ENCODE results near the gene PP2D1.

Gene PP2D1

GRCh38 chr3:19945534-19945933 lies 66.5 kb downstream of the PP2D1 start:
- no peak for TF ChIP-seq CTCF (IDR thresholded peaks at IDR 0.05; ENCODE audit: low read depth, low read length, missing control alignments)
- H3K4me3 ChIP-seq (ENCODE audit: low read depth, low read length) = no peak overlapping the region
- DNase-seq (ENCODE audit: low read depth) = no peak
- in situ Hi-C loops (cut with HindIII; ENCODE audit: low sequenced_read_pairs) = no loop called here

GRCh38 chr3:19940643-19941042 lies 71.4 kb downstream of the PP2D1 start:
- no peak overlapping the region for H3K4me3 ChIP-seq (ENCODE audit: low read depth, low read length)
- in situ Hi-C loops (cut with HindIII; ENCODE audit: low sequenced_read_pairs) = loop anchor here (5.0 kb wide), 1 partner anchor 53 kb away; no protein-coding TSS in a partner anchor

GRCh38 chr3:19938295-19938627 lies 73.8 kb downstream of the PP2D1 start:
- in situ Hi-C loops (cut with HindIII; ENCODE audit: low sequenced_read_pairs) = no loop called here
- DNase-seq (ENCODE audit: low read depth) = no peak
- TF ChIP-seq CTCF (IDR thresholded peaks at IDR 0.05; ENCODE audit: low read depth, low read length, missing control alignments) = no peak

More at GRCh38 chr3:19940643-19941042, 71.4 kb downstream of the PP2D1 start:
- TF ChIP-seq CTCF (IDR thresholded peaks at IDR 0.05; ENCODE audit: low read depth, low read length, missing control alignments) = no peak
- DNase-seq (ENCODE audit: low read depth) = no peak

DNA sequence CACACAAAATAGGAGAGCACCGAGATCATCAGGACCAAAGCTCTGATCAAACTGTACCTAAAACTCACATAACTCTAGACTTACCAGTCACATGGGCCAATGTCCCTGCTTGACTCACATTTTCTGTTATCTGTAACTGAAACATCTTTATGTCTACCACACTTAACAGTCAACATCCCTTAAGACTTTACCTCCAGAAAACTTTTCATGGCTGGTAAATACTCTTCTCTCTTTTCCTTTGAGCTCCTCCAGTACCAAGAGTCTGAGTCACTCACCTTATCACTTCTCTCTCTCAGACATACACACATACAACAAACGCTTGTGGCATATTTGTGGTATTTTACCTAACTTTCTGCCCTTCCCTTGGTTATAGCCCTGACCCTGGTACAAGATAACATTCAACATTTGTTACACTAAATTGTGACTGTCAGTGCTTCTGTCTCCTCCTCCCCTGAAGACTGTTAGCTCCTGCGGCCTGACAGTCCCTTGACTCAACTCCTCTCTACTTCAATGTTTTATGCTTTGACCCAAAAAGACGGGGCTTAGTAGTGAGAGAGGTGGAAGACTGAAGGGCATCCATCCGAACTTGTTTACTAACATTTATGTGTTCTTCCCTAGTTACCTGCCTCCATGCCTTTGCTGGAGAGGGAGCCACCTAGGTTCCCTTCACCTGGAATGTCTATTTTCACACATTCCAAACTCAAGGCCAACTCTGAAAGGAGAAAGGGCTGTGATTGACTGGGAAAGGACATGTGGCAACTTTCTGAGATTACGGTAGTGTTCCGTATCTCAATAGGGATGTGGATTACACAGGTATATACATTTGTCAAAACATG lies 74.4 kb downstream of the PP2D1 start:
- DNase-seq (ENCODE audit: low read depth) = no peak
- in situ Hi-C loops (cut with HindIII; ENCODE audit: low sequenced_read_pairs) = no loop called here
- no peak overlapping the region for H3K4me3 ChIP-seq (ENCODE audit: low read depth, low read length)
- TF ChIP-seq CTCF (IDR thresholded peaks at IDR 0.05; ENCODE audit: low read depth, low read length, missing control alignments) = no peak

More at GRCh38 chr3:19938295-19938627, 73.8 kb downstream of the PP2D1 start:
- no peak overlapping the region for H3K4me3 ChIP-seq (ENCODE audit: low read depth, low read length)

All from astrocyte of the cerebellum (primary cell).